Activated naive CD4-positive, alpha-beta T cell treated with anti-CD3 and anti-CD28 coated beads, Interleukin-2, amount 50 U/mL, for 72 hours (primary cell): ENCODE measurements around the gene FAM184B. TPM values are rescaled to one million over a fixed set of nuclear protein-coding genes. Genes with fewer than 3 reads are reported as not detected.

Experiments used
- ATAC-seq, 2 donors: fragments of 150-1000 bp; cut with Tn5 transposase; 2 replicates each; pipeline ENCODE4 v1.10.0; 2021; ENCODE audit warnings: mild to moderate bottlenecking in 2 of 2, moderate library complexity in 2 of 2
- DNase-seq, 2 donors: peaks; one replicate each; pipeline ENCODE4 v3.0.0; 2021 to 2022; ENCODE audit warnings: low spot score in 2 of 2
- H3K27ac Mint-ChIP-seq, 2 donors: one replicate each; pipeline ENCODE4 v1.8.0; 2022; ENCODE audit warnings: mild to moderate bottlenecking in 2 of 2, mixed read lengths in 2 of 2
- H3K36me3 Mint-ChIP-seq, 2 donors: one replicate each; pipeline ENCODE4 v1.8.0; 2022; ENCODE audit warnings: mixed read lengths in 2 of 2
- H3K9me3 Mint-ChIP-seq, 2 donors: one replicate each; pipeline ENCODE4 v1.8.0; 2022; ENCODE audit warnings: mixed read lengths in 2 of 2
- total RNA-seq, 2 donors: library from RNA; stranded (reverse); gene quantifications; one replicate each; pipeline ENCODE4 v1.2.3, GENCODE V29; 2022

FAM184B gene
- total RNA-seq: not detected

GRCh38 chr4:17781300-17782287 is at the start of gene FAM184B:
TSS of gene FAM184B (minus strand) at chr4:17781621. CDS start at chr4:17781299, 322 bp downstream.
- H3K27ac Mint-ChIP-seq: no peak within 1 kb of the TSS
- ATAC-seq: peak in 1 of 2 donors; percentile 52
- DNase-seq: no peak
- H3K36me3 Mint-ChIP-seq: peaks cover 7 to 10% of the 10 kb centered on the region in 2 donors
- no peaks in the 10 kb centered on the region for H3K9me3 Mint-ChIP-seq

GRCh38 chr4:17823871-17824669 is 42.6 kb upstream of the FAM184B start:
- Mint-ChIP-seq H3K36me3 (peaks cover 23 to 60% of the 10 kb centered on the region in 2 donors), H3K27ac (no peak overlapping the region), H3K9me3 (peaks cover 0 to 5% of the 10 kb centered on the region in 2 donors)
- no peak for ATAC-seq
- DNase-seq: no peak

GRCh38 chr4:17817027-17817426 is 35.6 kb upstream of the FAM184B start:
- no peak overlapping the region for H3K27ac Mint-ChIP-seq
- peak; percentile 40 to 41 for ATAC-seq
- peaks cover 12 to 66% of the 10 kb centered on the region in 2 donors for H3K36me3 Mint-ChIP-seq
- no peaks in the 10 kb centered on the region for H3K9me3 Mint-ChIP-seq
- DNase-seq: no peak

- peaks cover 21 to 72% of the 10 kb centered on the region in 2 donors for H3K36me3 Mint-ChIP-seq
Measured at GRCh38 chr4:17816142-17816541, 34.7 kb upstream of the FAM184B start.

GRCh38 chr4:17814140-17814539 is 32.7 kb upstream of the FAM184B start:
- DNase-seq (no peak), ATAC-seq (no peak)
- H3K9me3 Mint-ChIP-seq: no peaks in the 10 kb centered on the region
- no peak overlapping the region for H3K27ac Mint-ChIP-seq
- H3K36me3 Mint-ChIP-seq: peaks cover 37 to 81% of the 10 kb centered on the region in 2 donors

More at GRCh38 chr4:17816142-17816541, 34.7 kb upstream of the FAM184B start:
- DNase-seq (no peak), ATAC-seq (no peak)
- Mint-ChIP-seq H3K27ac (no peak overlapping the region), H3K9me3 (no peaks in the 10 kb centered on the region)

- ATAC-seq: no peak
- H3K36me3 Mint-ChIP-seq: peaks cover 38 to 87% of the 10 kb centered on the region in 2 donors
- no peaks in the 10 kb centered on the region for H3K9me3 Mint-ChIP-seq
- H3K27ac Mint-ChIP-seq: no peak overlapping the region
- no peak for DNase-seq
Measured at GRCh38 chr4:17812801-17813200, 31.4 kb upstream of the FAM184B start.

GRCh38 chr4:17812125-17812524 is 30.7 kb upstream of the FAM184B start:
- peaks cover 40 to 85% of the 10 kb centered on the region in 2 donors for H3K36me3 Mint-ChIP-seq
- no peaks in the 10 kb centered on the region for H3K9me3 Mint-ChIP-seq
- peak overlapping the region; percentile 73 to 97 for H3K27ac Mint-ChIP-seq
- no peak for ATAC-seq
- no peak for DNase-seq

GRCh38 chr4:17811078-17811603 is 29.7 kb upstream of the FAM184B start:
- Mint-ChIP-seq H3K27ac (peak overlapping the region; percentile 97 to 99), H3K36me3 (peaks cover 35 to 81% of the 10 kb centered on the region in 2 donors), H3K9me3 (no peaks in the 10 kb centered on the region)
- ATAC-seq: peak; percentile 27 to 45
- DNase-seq: no peak

- H3K9me3 Mint-ChIP-seq: no peaks in the 10 kb centered on the region
- H3K36me3 Mint-ChIP-seq: peaks cover 35 to 83% of the 10 kb centered on the region in 2 donors
- peak within 1 kb of the TSS; percentile 97 to 99 for H3K27ac Mint-ChIP-seq
- peak; percentile 98 to 99 for DNase-seq
- peak; percentile 91 to 93 for ATAC-seq
Measured at GRCh38 chr4:17810260-17811077, 29.0 kb upstream of the FAM184B start, which contains the start of the genes DCAF16 and NCAPG. TSS of gene DCAF16 (minus strand) at chr4:17810757. CDS start at chr4:17804141, 6,616 bp downstream. TSS of gene NCAPG (plus strand) at chr4:17810979. CDS start at chr4:17811078, 99 bp downstream.

GRCh38 chr4:17809667-17810066 is 28.2 kb upstream of the FAM184B start:
- DNase-seq (no peak), ATAC-seq (no peak)
- Mint-ChIP-seq H3K27ac (peak overlapping the region; percentile 97 to 99), H3K9me3 (no peaks in the 10 kb centered on the region), H3K36me3 (peaks cover 36 to 80% of the 10 kb centered on the region in 2 donors)

- no peak for ATAC-seq
- DNase-seq: no peak
- Mint-ChIP-seq H3K9me3 (no peaks in the 10 kb centered on the region), H3K36me3 (peaks cover 50 to 78% of the 10 kb centered on the region in 2 donors), H3K27ac (peak overlapping the region in 1 of 2 donors; percentile 64)
Measured at GRCh38 chr4:17807446-17807845, 26.0 kb upstream of the FAM184B start.

GRCh38 chr4:17805580-17806155 is 24.2 kb upstream of the FAM184B start:
- DNase-seq (no peak), ATAC-seq (no peak)
- H3K27ac Mint-ChIP-seq: peak overlapping the region; percentile 37 to 55
- peaks cover 39 to 70% of the 10 kb centered on the region in 2 donors for H3K36me3 Mint-ChIP-seq
- H3K9me3 Mint-ChIP-seq: no peaks in the 10 kb centered on the region

- H3K27ac Mint-ChIP-seq: peak overlapping the region in 1 of 2 donors; percentile 26
- DNase-seq (no peak), ATAC-seq (peak in 1 of 2 donors; percentile 63)
- H3K9me3 Mint-ChIP-seq: no peaks in the 10 kb centered on the region
- peaks cover 10 to 13% of the 10 kb centered on the region in 2 donors for H3K36me3 Mint-ChIP-seq
Measured at GRCh38 chr4:17797808-17798207, 16.4 kb upstream of the FAM184B start.

GRCh38 chr4:17794730-17795129 is 13.3 kb upstream of the FAM184B start:
- Mint-ChIP-seq H3K9me3 (no peaks in the 10 kb centered on the region), H3K36me3 (peaks cover 5 to 12% of the 10 kb centered on the region in 2 donors), H3K27ac (no peak overlapping the region)
- no peak for DNase-seq
- no peak for ATAC-seq

GRCh38 chr4:17788956-17789355 is 7.5 kb upstream of the FAM184B start:
- H3K27ac Mint-ChIP-seq: no peak overlapping the region
- ATAC-seq: no peak
- DNase-seq: no peak
- H3K9me3 Mint-ChIP-seq: no peaks in the 10 kb centered on the region
- peaks cover 8 to 12% of the 10 kb centered on the region in 2 donors for H3K36me3 Mint-ChIP-seq
